Caco-2 (cell line): ENCODE measurements around the gene UTS2. TPM values are rescaled to one million over a fixed set of nuclear protein-coding genes. Genes with fewer than 3 reads are reported as not detected.

Experiments used
- BruUV-seq: library from RNA; stranded (reverse); fragments of 400-500 nt; replicated peaks from 2 replicates; lab custom pipeline; 2021; lab: Mats Ljungman, UMichigan
- CTCF ChIA-PET: fragments of 300-600 bp; sonication (Branson Sonifier 250); formaldehyde crosslinking; loops from one replicate; lab custom pipeline; 2022; ENCODE audit warnings: antibody characterized with exemption; lab: Charles Lee
- POLR2A ChIA-PET: fragments of 300-600 bp; sonication (Branson Sonifier 250); formaldehyde crosslinking; loops from one replicate; lab custom pipeline; 2022; ENCODE audit warnings: antibody characterized with exemption; lab: Charles Lee
- DNase-seq, 2 experiments: peaks; one replicate each; pipeline versions ENCODE4 v3.0.0 to v3.0.0-alpha.2; 2020 to 2022
- H3K27me3 ChIP-seq: replicated peaks from 2 replicates; pipeline ENCODE4 v1.6.0; 2011; ENCODE audit warnings: low read length; ENCODE audit not compliant: control insufficient read depth, insufficient read depth
- H3K36me3 ChIP-seq: 2 replicates; pipeline ENCODE4 v1.5.1; 2011; ENCODE audit warnings: low read length; ENCODE audit not compliant: control insufficient read depth, insufficient read depth
- H3K4me1 ChIP-seq: fragments of 250-450 bp; sonication (Bioruptor Pico); 2 replicates; pipeline ENCODE4 v1.5.1; 2020; ENCODE audit warnings: mild to moderate bottlenecking
- H3K4me3 ChIP-seq: 2 replicates; pipeline ENCODE4 v1.5.1; 2011; ENCODE audit warnings: low read depth, mild to moderate bottlenecking, control low read depth, low read length
- H3K9me3 ChIP-seq: fragments of 250-450 bp; sonication (Bioruptor Pico); 2 replicates; pipeline ENCODE4 v1.5.1; 2020; ENCODE audit warnings: mild to moderate bottlenecking, moderate library complexity
- H3K27ac Mint-ChIP-seq: one replicate; pipeline ENCODE4 v1.8.0; 2022; ENCODE audit warnings: mixed read lengths; ENCODE audit not compliant: unreplicated experiment
- H3K27me3 Mint-ChIP-seq: one replicate; pipeline ENCODE4 v1.8.0; 2022; ENCODE audit warnings: mixed read lengths; ENCODE audit not compliant: insufficient read depth, unreplicated experiment
- H3K36me3 Mint-ChIP-seq: one replicate; pipeline ENCODE4 v1.8.0; 2022; ENCODE audit warnings: mild to moderate bottlenecking, mixed read lengths; ENCODE audit not compliant: insufficient read depth, unreplicated experiment
- H3K4me1 Mint-ChIP-seq: one replicate; pipeline ENCODE4 v1.8.0; 2022; ENCODE audit warnings: low read depth, mixed read lengths; ENCODE audit not compliant: unreplicated experiment
- H3K4me3 Mint-ChIP-seq: one replicate; pipeline ENCODE4 v1.8.0; 2022; ENCODE audit warnings: mild to moderate bottlenecking, moderate library complexity, mixed read lengths; ENCODE audit not compliant: unreplicated experiment
- H3K9me3 Mint-ChIP-seq: one replicate; pipeline ENCODE4 v1.8.0; 2022; ENCODE audit warnings: mixed read lengths; ENCODE audit not compliant: unreplicated experiment
- intact Hi-C: fragments of 100-400 bp; cut with micrococcal nuclease; formaldehyde crosslinking; loops from one replicate; pipeline ENCODE4 v1.10.0; 2022; ENCODE audit not compliant: unreplicated experiment
- total RNA-seq: library from RNA; stranded (reverse); gene quantifications from 2 replicates; pipeline ENCODE4 v1.2.3, GENCODE V29; 2022
- TF ChIP-seq, protein P1 (sequence below), 2 experiments: fragments of 200-600 bp in 1 of 2; IDR thresholded peaks; 1 replicate in 1 of 2; 2 replicates in 1 of 2; pipeline versions ENCODE4 v1.5.1 to v1.8.0; 2011 to 2022; ENCODE audit warnings: antibody characterized with exemption in 1 of 2, control low read depth in 1 of 2, inconsistent platforms in 1 of 2, low read depth in 1 of 2, low read length in 1 of 2, mild to moderate bottlenecking in 1 of 2, moderate library complexity in 1 of 2; ENCODE audit not compliant: insufficient read depth in 1 of 2, severe bottlenecking in 1 of 2, unreplicated experiment in 1 of 2

UTS2 gene
- total RNA-seq, 1 experiment from 2014 or later: 10.8 TPM

GRCh38 chr1:7878027-7878426, 25.2 kb upstream of the UTS2 start:
- Histone ChIP-seq H3K36me3 (no peaks in the 10 kb centered on the region), H3K4me3 (no peak overlapping the region), H3K27me3 (no peaks in the 10 kb centered on the region; the same call in 1 of the 2 replicates), H3K4me1 (no peaks in the 10 kb centered on the region), H3K9me3 (no peaks in the 10 kb centered on the region)
- intact Hi-C loops: no loop called here
- BruUV-seq: no TSS peak
- H3K4me1 Mint-ChIP-seq: no peaks in the 10 kb centered on the region
- H3K9me3 Mint-ChIP-seq: no peaks in the 10 kb centered on the region
- DNase-seq: no peak
- H3K27ac Mint-ChIP-seq: no peak overlapping the region
- POLR2A ChIA-PET: no interaction called here
- H3K4me3 Mint-ChIP-seq: no peak overlapping the region
- CTCF ChIA-PET: no interaction called here
- no peaks in the 10 kb centered on the region for H3K27me3 Mint-ChIP-seq
- no peaks in the 10 kb centered on the region for H3K36me3 Mint-ChIP-seq
- TF ChIP-seq, protein P1, sequence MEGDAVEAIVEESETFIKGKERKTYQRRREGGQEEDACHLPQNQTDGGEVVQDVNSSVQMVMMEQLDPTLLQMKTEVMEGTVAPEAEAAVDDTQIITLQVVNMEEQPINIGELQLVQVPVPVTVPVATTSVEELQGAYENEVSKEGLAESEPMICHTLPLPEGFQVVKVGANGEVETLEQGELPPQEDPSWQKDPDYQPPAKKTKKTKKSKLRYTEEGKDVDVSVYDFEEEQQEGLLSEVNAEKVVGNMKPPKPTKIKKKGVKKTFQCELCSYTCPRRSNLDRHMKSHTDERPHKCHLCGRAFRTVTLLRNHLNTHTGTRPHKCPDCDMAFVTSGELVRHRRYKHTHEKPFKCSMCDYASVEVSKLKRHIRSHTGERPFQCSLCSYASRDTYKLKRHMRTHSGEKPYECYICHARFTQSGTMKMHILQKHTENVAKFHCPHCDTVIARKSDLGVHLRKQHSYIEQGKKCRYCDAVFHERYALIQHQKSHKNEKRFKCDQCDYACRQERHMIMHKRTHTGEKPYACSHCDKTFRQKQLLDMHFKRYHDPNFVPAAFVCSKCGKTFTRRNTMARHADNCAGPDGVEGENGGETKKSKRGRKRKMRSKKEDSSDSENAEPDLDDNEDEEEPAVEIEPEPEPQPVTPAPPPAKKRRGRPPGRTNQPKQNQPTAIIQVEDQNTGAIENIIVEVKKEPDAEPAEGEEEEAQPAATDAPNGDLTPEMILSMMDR (IDR thresholded peaks at IDR 0.05; ENCODE audit: insufficient read depth in 1 of 2, low read depth in 1 of 2, low read length in 1 of 2, severe bottlenecking in 1 of 2, unreplicated experiment in 1 of 2): no peak

DNA sequence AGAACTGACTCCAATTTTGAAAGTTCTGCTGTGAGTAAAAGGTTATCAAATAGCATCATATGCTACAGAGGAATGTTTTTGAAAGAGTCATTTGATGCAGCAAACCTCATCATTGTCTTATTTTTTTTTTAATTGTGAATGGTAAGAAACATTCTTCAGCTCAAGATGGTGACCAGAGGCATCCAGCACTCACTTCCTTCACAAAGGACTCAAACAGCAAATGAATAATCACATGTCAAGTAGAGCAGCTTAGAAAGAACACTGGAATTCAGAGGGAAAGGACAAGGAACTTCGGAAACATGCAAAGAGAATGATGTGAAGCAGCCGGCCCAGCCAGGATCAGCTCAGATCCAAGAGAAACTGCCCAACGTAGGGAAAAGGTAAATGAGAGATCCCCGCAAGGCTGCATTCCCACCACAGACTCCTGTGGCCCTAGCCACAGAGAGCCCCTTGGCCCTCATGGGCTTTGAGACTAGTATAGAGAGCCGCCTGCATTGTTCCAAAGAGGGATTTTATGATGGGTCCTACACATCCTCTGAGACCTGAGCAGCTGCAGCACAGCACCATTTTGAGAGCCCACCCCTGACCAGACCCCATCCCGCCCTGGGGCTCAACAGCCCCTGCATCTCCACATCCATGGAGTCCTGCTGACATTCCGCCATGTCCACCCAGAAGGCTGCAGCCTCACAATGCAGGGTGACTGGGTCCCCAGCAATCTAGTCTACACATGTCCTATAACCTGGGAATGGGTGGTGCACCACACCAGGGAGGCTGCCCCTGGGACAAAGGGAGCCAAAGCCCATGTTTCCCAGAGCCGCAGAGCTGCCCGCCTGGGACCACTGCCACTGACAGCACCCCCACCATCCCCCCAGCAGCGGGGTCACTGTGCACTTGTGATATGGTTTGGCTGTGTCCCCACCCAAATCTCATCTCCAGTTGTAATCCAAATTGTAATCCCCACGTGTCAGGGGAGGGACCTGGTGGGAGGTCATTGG, 21.2 kb upstream of the UTS2 start:
- Mint-ChIP-seq H3K4me1 (no peaks in the 10 kb centered on the region), H3K9me3 (no peaks in the 10 kb centered on the region), H3K36me3 (no peaks in the 10 kb centered on the region), H3K27ac (no peak overlapping the region), H3K27me3 (no peaks in the 10 kb centered on the region), H3K4me3 (no peak overlapping the region)
- intact Hi-C loops: no loop called here
- Histone ChIP-seq H3K27me3 (no peaks in the 10 kb centered on the region; the same call in 1 of the 2 replicates), H3K4me1 (no peaks in the 10 kb centered on the region), H3K36me3 (no peaks in the 10 kb centered on the region), H3K4me3 (no peak overlapping the region), H3K9me3 (no peaks in the 10 kb centered on the region)
- TF ChIP-seq, protein P1 (IDR thresholded peaks at IDR 0.05; ENCODE audit: insufficient read depth in 1 of 2, low read depth in 1 of 2, low read length in 1 of 2, severe bottlenecking in 1 of 2, unreplicated experiment in 1 of 2): no peak
- no peak for DNase-seq
- no TSS peak for BruUV-seq
- POLR2A ChIA-PET: no interaction called here
- CTCF ChIA-PET: no interaction called here

- Mint-ChIP-seq H3K4me1 (no peaks in the 10 kb centered on the region), H3K9me3 (no peaks in the 10 kb centered on the region), H3K36me3 (no peaks in the 10 kb centered on the region), H3K27ac (no peak overlapping the region), H3K4me3 (no peak overlapping the region), H3K27me3 (no peaks in the 10 kb centered on the region)
- H3K27me3 ChIP-seq: no peaks in the 10 kb centered on the region; the same call in 1 of the 2 replicates
- no peaks in the 10 kb centered on the region for H3K9me3 ChIP-seq
- no peak for DNase-seq
- CTCF ChIA-PET: no interaction called here
- intact Hi-C loops: no loop called here
- POLR2A ChIA-PET: no interaction called here
- no peaks in the 10 kb centered on the region for H3K36me3 ChIP-seq
- TF ChIP-seq, protein P1 (IDR thresholded peaks at IDR 0.05; ENCODE audit: insufficient read depth in 1 of 2, low read depth in 1 of 2, low read length in 1 of 2, severe bottlenecking in 1 of 2, unreplicated experiment in 1 of 2): no peak
- no peaks in the 10 kb centered on the region for H3K4me1 ChIP-seq
- BruUV-seq: no TSS peak
- H3K4me3 ChIP-seq: no peak overlapping the region
Observed at GRCh38 chr1:7871136-7871535, 18.3 kb upstream of the UTS2 start.
